ENCODE data around the gene MCM7.

MCM7 gene

GRCh38 chr7:100093498-100093897 is 7.7 kb downstream of the MCM7 start:
- H3K36me3 ChIP-seq (ENCODE audit: low read length): peaks cover 64% of the 10 kb centered on the region
- no peak overlapping the region for H3K27ac ChIP-seq (ENCODE audit: low read depth, low read length)
- H2AFZ ChIP-seq (ENCODE audit: low read depth, low read length, severe bottlenecking): no peak overlapping the region
- H3K9me2 ChIP-seq (replicated peaks; ENCODE audit: insufficient read depth, low read length): no peaks in the 10 kb centered on the region
- H3K9ac ChIP-seq (ENCODE audit: low read length): no peak overlapping the region
- peaks cover 65% of the 10 kb centered on the region for H3F3A ChIP-seq (ENCODE audit: insufficient read depth)
- no peaks in the 10 kb centered on the region for H3K27me3 ChIP-seq (ENCODE audit: low read length)
- TF ChIP-seq CTCF (IDR thresholded peaks at IDR 0.05; ENCODE audit: insufficient read depth, low read length, poor library complexity, severe bottlenecking) (no peak), EZH2phosphoT487 (conservative IDR thresholded peaks at IDR 0.05; ENCODE audit: low read length) (no peak)
- H3K9me3 ChIP-seq (ENCODE audit: insufficient read depth, low read length): no peaks in the 10 kb centered on the region
- peaks cover 16% of the 10 kb centered on the region for H3K79me2 ChIP-seq (ENCODE audit: insufficient read depth, low read length)
- no peak overlapping the region for H3K4me3 ChIP-seq (ENCODE audit: insufficient read depth, low read length, poor library complexity, severe bottlenecking)
- H4K20me1 ChIP-seq (ENCODE audit: low read depth, low read length): peaks cover 7% of the 10 kb centered on the region; the same call in 1 of the 2 replicates
- no peak overlapping the region for H3K4me2 ChIP-seq (ENCODE audit: low read depth, low read length, poor library complexity, severe bottlenecking)

GRCh38 chr7:100093054-100093453 is 8.1 kb downstream of the MCM7 start:
- H3K4me2 ChIP-seq (ENCODE audit: low read depth, low read length, poor library complexity, severe bottlenecking): no peak overlapping the region
- no peak for TF ChIP-seq CTCF (IDR thresholded peaks at IDR 0.05; ENCODE audit: insufficient read depth, low read length, poor library complexity, severe bottlenecking)
- no peak for TF ChIP-seq EZH2phosphoT487 (conservative IDR thresholded peaks at IDR 0.05; ENCODE audit: low read length)
- no peaks in the 10 kb centered on the region for H3K27me3 ChIP-seq (ENCODE audit: low read length)
- H3F3A ChIP-seq (ENCODE audit: insufficient read depth): peaks cover 65% of the 10 kb centered on the region
- H4K20me1 ChIP-seq (ENCODE audit: low read depth, low read length): peaks cover 5% of the 10 kb centered on the region; the same call in 1 of the 2 replicates
- H3K79me2 ChIP-seq (ENCODE audit: insufficient read depth, low read length): peaks cover 11% of the 10 kb centered on the region
- H3K9ac ChIP-seq (ENCODE audit: low read length): no peak overlapping the region
- no peak overlapping the region for H3K27ac ChIP-seq (ENCODE audit: low read depth, low read length)
- H3K9me2 ChIP-seq (replicated peaks; ENCODE audit: insufficient read depth, low read length): no peaks in the 10 kb centered on the region
- H2AFZ ChIP-seq (ENCODE audit: low read depth, low read length, severe bottlenecking): no peak overlapping the region
- no peak overlapping the region for H3K4me3 ChIP-seq (ENCODE audit: insufficient read depth, low read length, poor library complexity, severe bottlenecking)
- H3K36me3 ChIP-seq (ENCODE audit: low read length): peaks cover 60% of the 10 kb centered on the region
- no peaks in the 10 kb centered on the region for H3K9me3 ChIP-seq (ENCODE audit: insufficient read depth, low read length)

GRCh38 chr7:100091411-100092181 is 9.6 kb downstream of the MCM7 start:
- Histone ChIP-seq H4K20me1 (ENCODE audit: low read depth, low read length) (peaks cover 5% of the 10 kb centered on the region; the same call in 1 of the 2 replicates), H3F3A (ENCODE audit: insufficient read depth) (peaks cover 62% of the 10 kb centered on the region)

More at GRCh38 chr7:100091411-100092181, 9.6 kb downstream of the MCM7 start:
- H3K9ac ChIP-seq (ENCODE audit: low read length): no peak overlapping the region
- no peaks in the 10 kb centered on the region for H3K9me2 ChIP-seq (replicated peaks; ENCODE audit: insufficient read depth, low read length)
- H3K4me2 ChIP-seq (ENCODE audit: low read depth, low read length, poor library complexity, severe bottlenecking): no peak overlapping the region
- H3K36me3 ChIP-seq (ENCODE audit: low read length): peaks cover 49% of the 10 kb centered on the region
- no peak overlapping the region for H3K27ac ChIP-seq (ENCODE audit: low read depth, low read length)
- no peak overlapping the region for H3K4me3 ChIP-seq (ENCODE audit: insufficient read depth, low read length, poor library complexity, severe bottlenecking)
- H2AFZ ChIP-seq (ENCODE audit: low read depth, low read length, severe bottlenecking): no peak overlapping the region
- H3K9me3 ChIP-seq (ENCODE audit: insufficient read depth, low read length): no peaks in the 10 kb centered on the region
- peaks cover 8% of the 10 kb centered on the region; the same call in 1 of the 2 replicates for H3K79me2 ChIP-seq (ENCODE audit: insufficient read depth, low read length)
- no peak for TF ChIP-seq EZH2phosphoT487 (conservative IDR thresholded peaks at IDR 0.05; ENCODE audit: low read length)
- H3K27me3 ChIP-seq (ENCODE audit: low read length): no peaks in the 10 kb centered on the region

All from SU-DHL-6 (cell line).